OCI-LY1 (cell line): Measurements from ENCODE around the gene MAST4.

Experiments used
- H2AFZ ChIP-seq: fragments of 200-600 bp; sonication (generic), shearing (Covaris generic); 2 replicates; pipeline ENCODE4 v1.6.0; 2014; ENCODE audit warnings: antibody characterized with exemption, mild to moderate bottlenecking, low read length
- H3F3A ChIP-seq: fragments of 200-600 bp; sonication (generic), shearing (Covaris generic); 2 replicates; pipeline ENCODE4 v1.6.0; 2014; ENCODE audit warnings: mild to moderate bottlenecking, antibody characterized with exemption, low read length, moderate library complexity; ENCODE audit not compliant: insufficient read depth
- H3K27ac ChIP-seq: fragments of 200-600 bp; sonication (generic); 2 replicates; pipeline ENCODE4 v1.5.1; 2014; ENCODE audit warnings: low read length, mixed run types, mild to moderate bottlenecking, low read depth; ENCODE audit not compliant: poor library complexity, severe bottlenecking
- H3K27me3 ChIP-seq: fragments of 200-600 bp; sonication (generic); 2 replicates; pipeline ENCODE4 v1.6.0; 2014; ENCODE audit warnings: antibody characterized with exemption, mild to moderate bottlenecking, low read length, moderate library complexity; ENCODE audit not compliant: insufficient read depth
- H3K36me3 ChIP-seq: fragments of 200-600 bp; sonication (generic); 2 replicates; pipeline ENCODE4 v1.6.1; 2014; ENCODE audit warnings: mild to moderate bottlenecking, antibody characterized with exemption, low read length, moderate library complexity, mixed read lengths; ENCODE audit not compliant: insufficient read depth
- H3K4me1 ChIP-seq: fragments of 200-600 bp; sonication (generic); 2 replicates; pipeline ENCODE4 v1.5.1; 2014; ENCODE audit warnings: mild to moderate bottlenecking, low read length, moderate library complexity; ENCODE audit not compliant: insufficient read depth, severe bottlenecking
- H3K4me2 ChIP-seq: fragments of 200-600 bp; sonication (generic), shearing (Covaris generic); 2 replicates; pipeline ENCODE4 v1.6.1; 2014; ENCODE audit warnings: low read length
- H3K4me3 ChIP-seq: fragments of 200-600 bp; sonication (generic); 2 replicates; pipeline ENCODE4 v1.5.1; 2014; ENCODE audit warnings: low read length, low read depth, mild to moderate bottlenecking, mixed read lengths; ENCODE audit not compliant: poor library complexity, severe bottlenecking
- H3K79me2 ChIP-seq: fragments of 200-600 bp; shearing (Covaris generic); 2 replicates; pipeline ENCODE4 v1.6.1; 2016; ENCODE audit warnings: mixed run types, low read length, mixed read lengths; ENCODE audit not compliant: insufficient read depth
- H3K9ac ChIP-seq: fragments of 200-600 bp; sonication (generic), shearing (Covaris generic); 2 replicates; pipeline ENCODE4 v1.6.1; 2014; ENCODE audit warnings: mild to moderate bottlenecking, low read length, mixed read lengths
- H3K9me2 ChIP-seq: fragments of 200-600 bp; sonication (generic), shearing (Covaris generic); 2 replicates; pipeline ENCODE4 v1.6.1; 2014; ENCODE audit warnings: low read depth, mild to moderate bottlenecking, low read length, mixed read lengths
- H3K9me3 ChIP-seq: fragments of 200-600 bp; shearing (Covaris generic); 2 replicates; pipeline ENCODE4 v1.6.1; 2014; ENCODE audit warnings: low read length, mixed read lengths
- H4K20me1 ChIP-seq: fragments of 200-600 bp; sonication (generic), shearing (Covaris generic); 2 replicates; pipeline ENCODE4 v1.6.0; 2016; ENCODE audit warnings: mild to moderate bottlenecking, low read length; ENCODE audit not compliant: insufficient read depth
- CTCF ChIP-seq: fragments of 200-600 bp; sonication (generic), shearing (Covaris generic); IDR thresholded peaks from 2 replicates; pipeline ENCODE4 v1.5.1; 2017; ENCODE audit warnings: mild to moderate bottlenecking, antibody characterized with exemption, low read length, moderate library complexity, mixed read lengths
- EZH2 ChIP-seq: fragments of 200-600 bp; sonication (generic), shearing (Covaris generic); IDR thresholded peaks from 2 replicates; pipeline ENCODE4 v1.8.0; 2017; ENCODE audit warnings: borderline replicate concordance, mixed run types, mild to moderate bottlenecking, antibody characterized with exemption, low read length, moderate library complexity, mixed read lengths

The MAST4 gene

GRCh38 chr5:66573733-66574132 is 22.5 kb upstream of the MAST4 start:
- H3K9ac ChIP-seq: no peak overlapping the region
- no peak for TF ChIP-seq CTCF
- no peak for TF ChIP-seq EZH2

GRCh38 chr5:66582499-66583165 is 13.6 kb upstream of the MAST4 start:
- TF ChIP-seq CTCF (no peak), EZH2 (no peak)
- no peak overlapping the region for H3K4me2 ChIP-seq
- H3K4me1 ChIP-seq: no peaks in the 10 kb centered on the region
- H2AFZ ChIP-seq: no peak overlapping the region
- no peaks in the 10 kb centered on the region for H4K20me1 ChIP-seq
- no peaks in the 10 kb centered on the region for H3K79me2 ChIP-seq
- H3K27me3 ChIP-seq: no peaks in the 10 kb centered on the region
- no peaks in the 10 kb centered on the region for H3F3A ChIP-seq
- no peaks in the 10 kb centered on the region for H3K36me3 ChIP-seq
- H3K4me3 ChIP-seq: no peak overlapping the region
- H3K27ac ChIP-seq: no peak overlapping the region
- H3K9me2 ChIP-seq: no peaks in the 10 kb centered on the region
- no peaks in the 10 kb centered on the region for H3K9me3 ChIP-seq
- no peak overlapping the region for H3K9ac ChIP-seq

More at GRCh38 chr5:66573733-66574132, 22.5 kb upstream of the MAST4 start:
- Histone ChIP-seq H3K4me2 (no peak overlapping the region), H3K9me3 (no peaks in the 10 kb centered on the region), H3K4me1 (no peaks in the 10 kb centered on the region), H3K36me3 (no peaks in the 10 kb centered on the region), H2AFZ (no peak overlapping the region), H3K4me3 (no peak overlapping the region), H3K79me2 (no peaks in the 10 kb centered on the region), H3K9me2 (no peaks in the 10 kb centered on the region), H3F3A (no peaks in the 10 kb centered on the region), H3K27ac (no peak overlapping the region), H4K20me1 (no peaks in the 10 kb centered on the region), H3K27me3 (no peaks in the 10 kb centered on the region)

GRCh38 chr5:66585291-66585690 is 10.9 kb upstream of the MAST4 start:
- no peaks in the 10 kb centered on the region for H3K27me3 ChIP-seq
- no peak overlapping the region for H3K9ac ChIP-seq
- H3K4me2 ChIP-seq: no peak overlapping the region
- no peaks in the 10 kb centered on the region for H3F3A ChIP-seq
- no peak overlapping the region for H3K27ac ChIP-seq
- H4K20me1 ChIP-seq: no peaks in the 10 kb centered on the region
- H2AFZ ChIP-seq: no peak overlapping the region
- H3K79me2 ChIP-seq: no peaks in the 10 kb centered on the region
- H3K9me3 ChIP-seq: no peaks in the 10 kb centered on the region
- TF ChIP-seq EZH2: no peak
- TF ChIP-seq CTCF: no peak
- H3K9me2 ChIP-seq: no peaks in the 10 kb centered on the region
- no peak overlapping the region for H3K4me3 ChIP-seq
- H3K4me1 ChIP-seq: no peaks in the 10 kb centered on the region
- no peaks in the 10 kb centered on the region for H3K36me3 ChIP-seq
